ENCODE data around the gene MACROD1. TPM values are rescaled to one million over a fixed set of nuclear protein-coding genes. Genes with fewer than 3 reads are reported as not detected.

Gene MACROD1
- total and polyA plus RNA-seq, 10 of the 15 experiments (the other 5 are each of a cell fraction or from before 2014, with no cell fraction given): 1.2 to 22.7 (median 11.3) TPM; not detected in 1

DNA sequence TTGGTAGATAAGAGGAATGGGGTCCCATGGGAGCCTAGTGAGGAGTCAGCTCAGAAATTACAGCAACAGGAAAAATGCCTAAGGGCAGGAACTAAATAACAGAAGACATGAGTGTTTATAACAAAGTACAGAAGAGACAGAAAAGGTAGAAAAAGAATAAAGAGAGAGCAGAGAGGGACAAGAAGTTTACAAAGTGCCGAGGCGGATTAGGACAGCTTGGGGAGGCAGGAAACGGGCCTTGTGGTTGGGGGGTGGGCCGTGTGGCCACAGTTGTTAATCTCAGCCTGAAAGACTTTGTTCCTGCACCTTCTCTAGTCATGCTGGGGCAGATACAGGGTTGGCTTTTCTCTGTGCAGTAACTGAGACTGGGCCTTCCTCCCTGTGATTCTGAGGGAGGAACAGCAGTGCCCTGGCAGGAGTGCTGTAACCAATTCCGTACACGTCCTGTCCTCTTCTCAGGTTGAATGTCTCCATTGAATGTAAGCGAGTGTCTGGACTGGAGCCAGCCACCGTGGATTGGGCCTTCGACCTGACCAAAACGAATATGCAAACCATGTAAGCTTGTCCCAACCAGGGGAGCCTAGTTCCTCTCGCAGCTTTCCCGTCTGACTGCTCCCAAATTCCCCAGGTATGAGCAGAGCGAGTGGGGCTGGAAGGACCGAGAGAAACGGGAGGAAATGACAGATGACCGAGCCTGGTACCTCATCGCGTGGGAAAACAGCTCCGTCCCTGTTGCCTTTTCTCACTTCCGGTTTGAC lies 214.0 kb downstream of the MACROD1 start (continued):
- TF ChIP-seq, protein P1, sequence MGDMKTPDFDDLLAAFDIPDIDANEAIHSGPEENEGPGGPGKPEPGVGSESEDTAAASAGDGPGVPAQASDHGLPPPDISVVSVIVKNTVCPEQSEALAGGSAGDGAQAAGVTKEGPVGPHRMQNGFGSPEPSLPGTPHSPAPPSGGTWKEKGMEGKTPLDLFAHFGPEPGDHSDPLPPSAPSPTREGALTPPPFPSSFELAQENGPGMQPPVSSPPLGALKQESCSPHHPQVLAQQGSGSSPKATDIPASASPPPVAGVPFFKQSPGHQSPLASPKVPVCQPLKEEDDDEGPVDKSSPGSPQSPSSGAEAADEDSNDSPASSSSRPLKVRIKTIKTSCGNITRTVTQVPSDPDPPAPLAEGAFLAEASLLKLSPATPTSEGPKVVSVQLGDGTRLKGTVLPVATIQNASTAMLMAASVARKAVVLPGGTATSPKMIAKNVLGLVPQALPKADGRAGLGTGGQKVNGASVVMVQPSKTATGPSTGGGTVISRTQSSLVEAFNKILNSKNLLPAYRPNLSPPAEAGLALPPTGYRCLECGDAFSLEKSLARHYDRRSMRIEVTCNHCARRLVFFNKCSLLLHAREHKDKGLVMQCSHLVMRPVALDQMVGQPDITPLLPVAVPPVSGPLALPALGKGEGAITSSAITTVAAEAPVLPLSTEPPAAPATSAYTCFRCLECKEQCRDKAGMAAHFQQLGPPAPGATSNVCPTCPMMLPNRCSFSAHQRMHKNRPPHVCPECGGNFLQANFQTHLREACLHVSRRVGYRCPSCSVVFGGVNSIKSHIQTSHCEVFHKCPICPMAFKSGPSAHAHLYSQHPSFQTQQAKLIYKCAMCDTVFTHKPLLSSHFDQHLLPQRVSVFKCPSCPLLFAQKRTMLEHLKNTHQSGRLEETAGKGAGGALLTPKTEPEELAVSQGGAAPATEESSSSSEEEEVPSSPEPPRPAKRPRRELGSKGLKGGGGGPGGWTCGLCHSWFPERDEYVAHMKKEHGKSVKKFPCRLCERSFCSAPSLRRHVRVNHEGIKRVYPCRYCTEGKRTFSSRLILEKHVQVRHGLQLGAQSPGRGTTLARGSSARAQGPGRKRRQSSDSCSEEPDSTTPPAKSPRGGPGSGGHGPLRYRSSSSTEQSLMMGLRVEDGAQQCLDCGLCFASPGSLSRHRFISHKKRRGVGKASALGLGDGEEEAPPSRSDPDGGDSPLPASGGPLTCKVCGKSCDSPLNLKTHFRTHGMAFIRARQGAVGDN (IDR thresholded peaks at IDR 0.05): no peak
- TF ChIP-seq STAT3 (IDR thresholded peaks at IDR 0.05; ENCODE audit: low read depth, low read length): no peak
- TF ChIP-seq IRF4 (IDR thresholded peaks at IDR 0.05; ENCODE audit: low read depth, low read length): no peak
- 0 out of 2 replicates have a peak, but pooled peaks have one; percentile 34 for TF ChIP-seq MXI1 (IDR thresholded peaks at IDR 0.05; ENCODE audit: low read depth, low read length)
- TF ChIP-seq ZBTB33 (IDR thresholded peaks at IDR 0.05): no peak
- TF ChIP-seq RELB (IDR thresholded peaks at IDR 0.05; ENCODE audit: low read depth): peak; percentile 28; the same call in 1 of the 2 replicates
- TF ChIP-seq, protein P2, sequence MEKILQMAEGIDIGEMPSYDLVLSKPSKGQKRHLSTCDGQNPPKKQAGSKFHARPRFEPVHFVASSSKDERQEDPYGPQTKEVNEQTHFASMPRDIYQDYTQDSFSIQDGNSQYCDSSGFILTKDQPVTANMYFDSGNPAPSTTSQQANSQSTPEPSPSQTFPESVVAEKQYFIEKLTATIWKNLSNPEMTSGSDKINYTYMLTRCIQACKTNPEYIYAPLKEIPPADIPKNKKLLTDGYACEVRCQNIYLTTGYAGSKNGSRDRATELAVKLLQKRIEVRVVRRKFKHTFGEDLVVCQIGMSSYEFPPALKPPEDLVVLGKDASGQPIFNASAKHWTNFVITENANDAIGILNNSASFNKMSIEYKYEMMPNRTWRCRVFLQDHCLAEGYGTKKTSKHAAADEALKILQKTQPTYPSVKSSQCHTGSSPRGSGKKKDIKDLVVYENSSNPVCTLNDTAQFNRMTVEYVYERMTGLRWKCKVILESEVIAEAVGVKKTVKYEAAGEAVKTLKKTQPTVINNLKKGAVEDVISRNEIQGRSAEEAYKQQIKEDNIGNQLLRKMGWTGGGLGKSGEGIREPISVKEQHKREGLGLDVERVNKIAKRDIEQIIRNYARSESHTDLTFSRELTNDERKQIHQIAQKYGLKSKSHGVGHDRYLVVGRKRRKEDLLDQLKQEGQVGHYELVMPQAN (conservative IDR thresholded peaks at IDR 0.05): no peak
- no peak for TF ChIP-seq JUND (IDR thresholded peaks at IDR 0.05; ENCODE audit: low read depth, low read length)
- no peak for TF ChIP-seq SUZ12 (IDR thresholded peaks at IDR 0.05; ENCODE audit: unreplicated experiment)
- TF ChIP-seq NBN (IDR thresholded peaks at IDR 0.05): peak; percentile 59
- peak; percentile 70; the same call in 1 of the 2 replicates for TF ChIP-seq CBFB (IDR thresholded peaks at IDR 0.05; ENCODE audit: low read depth)
- TF ChIP-seq NFIC (IDR thresholded peaks at IDR 0.05; ENCODE audit: low read depth, low read length): peak; percentile 33; the same call in 1 of the 2 replicates
- no peak for TF ChIP-seq CTCF (IDR thresholded peaks at IDR 0.05 in 2 of 3, conservative IDR thresholded peaks at IDR 0.05 in 1 of 3; ENCODE audit: control insufficient read depth in 2 of 3, extremely low read depth in 1 of 3, insufficient read depth in 1 of 3, low read depth in 3 of 3, low read length in 3 of 3)
- peak; percentile 82 for TF ChIP-seq SPI1 (IDR thresholded peaks at IDR 0.05; ENCODE audit: borderline replicate concordance, insufficient read depth, low read depth, low read length)
- TF ChIP-seq YY1 (IDR thresholded peaks at IDR 0.05; ENCODE audit: low read depth, low read length): peak; percentile 7; the same call in 1 of the 2 replicates
- TF ChIP-seq SMAD5 (IDR thresholded peaks at IDR 0.05; ENCODE audit: low read depth): no peak
- TF ChIP-seq EED (IDR thresholded peaks at IDR 0.05; ENCODE audit: low read depth): peak; percentile 70; the same call in 1 of the 2 replicates
- peak; percentile 94 for TF ChIP-seq RUNX3 (IDR thresholded peaks at IDR 0.05; ENCODE audit: low read length)

Data from GM12878 (cell line).